Activated T-helper 17 cell treated with anti-CD3 and anti-CD28 coated beads, Interleukin-2, amount 50 U/mL, for 72 hours (primary cell): Measurements from ENCODE around the gene INAVA. TPM values are rescaled to one million over a fixed set of nuclear protein-coding genes. Genes with fewer than 3 reads are reported as not detected.
A peak's percentile ranks its signal among the peaks of the same experiment; 100 is the strongest.
"Not testable (repeated sequence)": the region's sequence is repeated elsewhere in the genome, so short reads cannot be mapped to it uniquely, and the experiment has no call there.

Experiments
- ATAC-seq: fragments of 150-1000 bp; cut with Tn5 transposase; replicated peaks from 2 replicates; pipeline ENCODE4 v1.10.0; 2021; ENCODE audit warnings: mild to moderate bottlenecking, moderate library complexity
- H3K27ac Mint-ChIP-seq: one replicate; pipeline ENCODE4 v1.8.0; 2022; ENCODE audit warnings: mixed read lengths
- H3K27me3 Mint-ChIP-seq: one replicate; pipeline ENCODE4 v1.8.0; 2022; ENCODE audit warnings: mixed read lengths
- H3K36me3 Mint-ChIP-seq: one replicate; pipeline ENCODE4 v1.8.0; 2022; ENCODE audit warnings: low read depth, mild to moderate bottlenecking, mixed read lengths
- H3K4me1 Mint-ChIP-seq: one replicate; pipeline ENCODE4 v1.8.0; 2022; ENCODE audit warnings: mixed read lengths
- H3K4me3 Mint-ChIP-seq: one replicate; pipeline ENCODE4 v1.8.0; 2022; ENCODE audit warnings: mild to moderate bottlenecking, mixed read lengths
- H3K9me3 Mint-ChIP-seq: one replicate; pipeline ENCODE4 v1.8.0; 2022; ENCODE audit warnings: mixed read lengths
- total RNA-seq, 2 donors: library from RNA; stranded (reverse); gene quantifications; one replicate each; pipeline ENCODE4 v1.2.3, GENCODE V29; 2022

INAVA gene
- total RNA-seq, 2 donors from 2014 or later = 0.13 to 0.19 TPM

DNA sequence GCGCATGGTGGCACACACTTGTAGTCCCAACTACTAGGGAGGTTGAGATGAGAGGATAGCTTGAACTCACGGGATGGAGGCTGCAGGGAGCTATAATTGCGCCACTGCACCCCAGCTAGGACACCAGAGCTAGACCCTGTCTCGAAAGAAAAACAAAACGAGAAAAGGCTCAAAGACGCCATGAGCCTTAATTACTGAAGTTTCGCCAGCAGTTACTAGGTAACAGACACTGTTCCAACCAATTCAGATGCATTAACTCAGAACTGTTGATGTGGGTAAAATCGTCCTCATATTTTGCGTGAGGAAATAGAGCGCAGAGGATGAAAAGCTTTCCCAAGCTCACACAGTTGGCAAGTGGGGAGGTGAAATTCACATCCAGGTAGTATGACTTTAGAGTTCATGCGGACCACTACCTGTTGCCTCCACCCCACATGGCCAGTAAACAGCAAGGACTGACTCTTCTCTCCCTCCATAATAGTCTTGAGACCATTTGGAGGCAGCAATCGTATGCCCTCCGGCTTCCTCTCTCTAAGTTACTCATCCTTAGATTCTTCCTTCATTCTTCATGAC lies 40.1 kb downstream of the INAVA start:
- Mint-ChIP-seq H3K27me3 (peaks cover 11% of the 10 kb centered on the region), H3K4me1 (peaks cover 2% of the 10 kb centered on the region), H3K27ac (no peak overlapping the region), H3K4me3 (no peak overlapping the region), H3K36me3 (no peaks in the 10 kb centered on the region), H3K9me3 (peaks cover 10% of the 10 kb centered on the region)
- ATAC-seq = no peak

DNA sequence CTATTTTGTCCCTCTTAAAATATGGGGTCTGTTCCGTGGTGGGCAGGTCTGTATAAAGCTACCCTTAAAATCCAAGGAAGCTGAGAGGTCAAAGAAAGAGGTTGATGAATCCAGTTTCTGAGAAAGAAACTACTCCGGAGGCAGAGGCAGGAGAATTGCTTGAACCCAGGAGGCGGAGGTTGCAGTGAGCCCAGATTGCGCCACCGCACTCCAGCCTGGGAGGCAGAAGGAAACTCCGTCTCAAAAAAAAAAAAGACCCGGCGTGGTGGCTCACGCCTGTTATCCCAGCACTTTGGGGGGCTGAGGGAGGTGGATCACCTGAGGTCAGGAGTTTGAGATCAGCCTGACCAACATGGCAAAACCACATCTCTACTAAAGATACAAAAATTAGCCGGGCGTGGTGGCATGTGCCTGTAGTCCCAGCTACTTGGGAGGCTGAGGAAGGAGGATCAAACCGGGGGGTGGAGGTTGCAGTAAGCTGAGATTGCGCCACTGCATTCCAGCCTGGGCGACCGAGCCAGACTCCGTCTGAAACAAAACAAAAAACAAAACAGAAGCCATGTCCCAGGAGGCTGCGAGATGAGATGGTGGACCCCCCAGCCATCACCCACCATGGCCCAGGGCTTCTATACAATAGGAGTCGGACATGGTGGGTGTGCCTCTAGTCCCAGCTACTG lies 40.7 kb downstream of the INAVA start:
- not testable (repeated sequence) for ATAC-seq, H3K9me3 Mint-ChIP-seq, H3K36me3 Mint-ChIP-seq, H3K4me3 Mint-ChIP-seq, H3K27ac Mint-ChIP-seq, H3K4me1 Mint-ChIP-seq
- peaks cover 11% of the 10 kb centered on the region for H3K27me3 Mint-ChIP-seq

DNA sequence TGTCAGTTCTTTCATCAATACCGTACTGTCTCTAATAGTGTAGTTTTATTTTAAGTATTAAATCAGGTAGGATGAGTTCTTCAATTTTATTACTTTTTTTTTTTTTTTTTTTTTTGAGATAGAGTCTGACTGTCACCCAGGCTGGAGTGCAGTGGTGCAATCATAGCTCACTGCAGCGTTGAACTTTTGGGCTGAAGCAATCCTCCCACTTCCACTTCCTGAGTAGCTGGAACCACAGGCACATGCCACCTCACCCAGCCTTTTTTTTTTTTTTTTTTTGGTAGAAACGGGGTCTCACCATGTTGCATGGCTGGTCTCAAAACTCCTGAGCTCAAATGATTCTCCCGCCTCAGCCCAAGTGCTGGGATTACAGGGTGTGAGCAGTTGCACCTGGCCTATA lies 44.3 kb downstream of the INAVA start:
- no peaks in the 10 kb centered on the region for H3K9me3 Mint-ChIP-seq
- H3K27ac Mint-ChIP-seq = no peak overlapping the region
- H3K36me3 Mint-ChIP-seq = no peaks in the 10 kb centered on the region
- ATAC-seq = no peak
- no peaks in the 10 kb centered on the region for H3K27me3 Mint-ChIP-seq
- no peaks in the 10 kb centered on the region for H3K4me1 Mint-ChIP-seq
- H3K4me3 Mint-ChIP-seq = no peak overlapping the region

DNA sequence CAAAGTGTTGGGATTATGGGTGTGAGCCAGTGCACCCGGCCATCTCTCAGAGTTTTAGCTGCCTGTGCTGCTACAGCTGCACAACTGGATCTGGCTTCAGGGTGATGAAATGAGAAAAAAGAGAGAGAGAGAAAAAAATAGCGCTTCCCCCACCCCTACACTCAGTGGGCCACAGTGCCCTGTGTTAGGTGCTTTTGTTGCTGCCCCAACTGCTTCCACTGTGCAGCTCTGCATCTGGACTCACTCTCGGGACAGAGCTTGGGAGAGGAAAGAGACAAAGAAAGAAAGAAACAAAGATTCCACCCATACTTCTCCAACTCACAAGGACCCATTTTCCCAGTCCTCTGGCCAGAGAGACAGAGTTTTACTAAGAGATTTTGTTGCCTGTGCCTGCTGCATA lies 50.4 kb downstream of the INAVA start:
- H3K9me3 Mint-ChIP-seq = peaks cover 10% of the 10 kb centered on the region
- no peaks in the 10 kb centered on the region for H3K4me1 Mint-ChIP-seq
- no peaks in the 10 kb centered on the region for H3K36me3 Mint-ChIP-seq
- ATAC-seq = no peak
- no peak overlapping the region for H3K27ac Mint-ChIP-seq
- peaks cover 8% of the 10 kb centered on the region for H3K27me3 Mint-ChIP-seq
- no peak overlapping the region for H3K4me3 Mint-ChIP-seq

- H3K27me3 Mint-ChIP-seq = peaks cover 8% of the 10 kb centered on the region
- peaks cover 10% of the 10 kb centered on the region for H3K9me3 Mint-ChIP-seq
- no peak for ATAC-seq
- no peaks in the 10 kb centered on the region for H3K4me1 Mint-ChIP-seq
- H3K36me3 Mint-ChIP-seq = no peaks in the 10 kb centered on the region
- no peak overlapping the region for H3K4me3 Mint-ChIP-seq
- no peak overlapping the region for H3K27ac Mint-ChIP-seq
Measured at GRCh38 chr1:200947059-200947566, 52.4 kb downstream of the INAVA start.

DNA sequence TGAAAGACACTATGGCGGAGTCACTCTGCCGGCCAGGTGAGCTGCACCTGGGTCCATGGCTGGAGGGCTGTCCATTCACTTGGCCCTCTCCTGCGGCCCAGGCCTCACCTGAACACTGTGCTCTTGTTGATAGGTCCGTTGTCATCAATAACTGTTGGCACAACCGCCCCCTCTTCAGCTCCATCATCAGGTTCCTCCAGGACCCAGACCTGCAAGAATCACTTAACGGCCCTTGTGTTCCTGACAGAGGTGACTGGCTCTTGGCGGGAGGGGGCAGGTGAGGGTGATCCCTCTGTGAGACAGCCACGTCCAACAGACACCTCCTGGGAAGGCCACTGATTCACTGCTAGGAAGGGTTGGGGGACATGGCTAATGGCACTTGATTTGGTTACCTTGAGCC lies 54.9 kb downstream of the INAVA start:
- Mint-ChIP-seq H3K9me3 (peaks cover 10% of the 10 kb centered on the region), H3K27ac (no peak overlapping the region), H3K36me3 (no peaks in the 10 kb centered on the region), H3K4me1 (no peaks in the 10 kb centered on the region), H3K27me3 (peaks cover 8% of the 10 kb centered on the region), H3K4me3 (no peak overlapping the region)
- ATAC-seq = no peak

- H3K27ac Mint-ChIP-seq = no peak overlapping the region
- ATAC-seq = no peak
- no peaks in the 10 kb centered on the region for H3K36me3 Mint-ChIP-seq
- H3K9me3 Mint-ChIP-seq = peaks cover 10% of the 10 kb centered on the region
- H3K4me3 Mint-ChIP-seq = no peak overlapping the region
- peaks cover 8% of the 10 kb centered on the region for H3K27me3 Mint-ChIP-seq
- H3K4me1 Mint-ChIP-seq = no peaks in the 10 kb centered on the region
Measured at GRCh38 chr1:200951016-200951415, 56.3 kb downstream of the INAVA start.

DNA sequence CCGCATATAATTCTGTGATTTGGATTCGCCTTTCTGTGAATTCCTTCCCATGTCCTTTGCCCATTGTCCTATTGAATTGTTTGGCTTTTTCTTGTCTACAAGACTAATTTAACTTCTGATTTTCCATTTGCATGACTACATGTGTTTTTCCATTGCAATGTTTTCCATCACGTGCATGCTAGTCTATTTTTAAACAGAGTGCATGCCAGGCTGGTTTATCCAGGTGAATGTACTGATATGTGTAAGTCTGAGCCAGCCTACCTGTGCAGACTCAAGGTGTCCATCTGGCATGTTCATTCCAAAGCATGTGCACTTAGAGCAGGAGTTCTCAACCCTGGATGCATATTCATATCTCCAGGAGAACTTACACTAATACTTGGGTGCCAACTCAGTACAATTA lies 59.7 kb downstream of the INAVA start:
- no peak for ATAC-seq
- no peak overlapping the region for H3K4me3 Mint-ChIP-seq
- H3K27ac Mint-ChIP-seq = no peak overlapping the region
- no peaks in the 10 kb centered on the region for H3K4me1 Mint-ChIP-seq
- H3K27me3 Mint-ChIP-seq = no peaks in the 10 kb centered on the region
- H3K9me3 Mint-ChIP-seq = no peaks in the 10 kb centered on the region
- no peaks in the 10 kb centered on the region for H3K36me3 Mint-ChIP-seq

- no peaks in the 10 kb centered on the region for H3K27me3 Mint-ChIP-seq
- peaks cover 8% of the 10 kb centered on the region for H3K4me1 Mint-ChIP-seq
- H3K4me3 Mint-ChIP-seq = no peak overlapping the region
- ATAC-seq = no peak
- H3K9me3 Mint-ChIP-seq = no peaks in the 10 kb centered on the region
- H3K27ac Mint-ChIP-seq = no peak overlapping the region
- no peaks in the 10 kb centered on the region for H3K36me3 Mint-ChIP-seq
Measured at GRCh38 chr1:200958597-200958996, 63.9 kb downstream of the INAVA start.

GRCh38 chr1:200959411-200959921 lies 64.8 kb downstream of the INAVA start:
- H3K9me3 Mint-ChIP-seq = no peaks in the 10 kb centered on the region
- H3K27ac Mint-ChIP-seq = no peak overlapping the region
- no peaks in the 10 kb centered on the region for H3K36me3 Mint-ChIP-seq
- no peak overlapping the region for H3K4me3 Mint-ChIP-seq
- no peak for ATAC-seq
- no peaks in the 10 kb centered on the region for H3K27me3 Mint-ChIP-seq
- peaks cover 10% of the 10 kb centered on the region for H3K4me1 Mint-ChIP-seq

GRCh38 chr1:200960236-200960947 lies 65.7 kb downstream of the INAVA start:
- no peak for ATAC-seq
- no peaks in the 10 kb centered on the region for H3K27me3 Mint-ChIP-seq

GRCh38 chr1:200960948-200961340 lies 66.2 kb downstream of the INAVA start:
- ATAC-seq = no peak
- Mint-ChIP-seq H3K9me3 (no peaks in the 10 kb centered on the region), H3K27me3 (no peaks in the 10 kb centered on the region), H3K27ac (no peak overlapping the region), H3K4me1 (peaks cover 10% of the 10 kb centered on the region), H3K36me3 (no peaks in the 10 kb centered on the region), H3K4me3 (no peak overlapping the region)

More at GRCh38 chr1:200960236-200960947, 65.7 kb downstream of the INAVA start:
- Mint-ChIP-seq H3K36me3 (no peaks in the 10 kb centered on the region), H3K27ac (no peak overlapping the region), H3K4me1 (peaks cover 10% of the 10 kb centered on the region), H3K4me3 (no peak overlapping the region), H3K9me3 (no peaks in the 10 kb centered on the region)

GRCh38 chr1:200962151-200962550 lies 67.5 kb downstream of the INAVA start:
- H3K36me3 Mint-ChIP-seq, H3K4me1 Mint-ChIP-seq, ATAC-seq, H3K9me3 Mint-ChIP-seq, H3K27me3 Mint-ChIP-seq, H3K4me3 Mint-ChIP-seq, H3K27ac Mint-ChIP-seq: not testable (repeated sequence)

DNA sequence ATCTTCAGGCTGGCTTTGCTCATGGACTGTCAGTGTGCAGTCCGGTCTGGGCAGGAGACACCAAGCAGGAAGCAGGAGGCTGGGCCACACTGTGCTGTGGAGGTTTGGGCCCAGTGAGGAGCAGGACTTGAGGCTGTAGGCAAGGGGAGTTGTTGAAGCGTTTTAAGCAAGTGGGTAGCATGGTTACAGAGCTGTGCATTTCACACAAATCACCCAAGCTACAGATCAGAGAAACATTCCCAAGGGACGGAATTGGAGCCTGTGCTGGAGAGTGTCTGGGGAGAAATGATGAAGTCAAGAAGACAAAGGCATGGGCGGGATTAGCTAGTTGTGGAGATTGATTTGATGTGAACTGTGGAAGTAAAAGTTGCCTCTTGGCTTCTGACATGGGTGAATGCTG lies 67.9 kb downstream of the INAVA start:
- ATAC-seq = no peak
- Mint-ChIP-seq H3K27me3 (no peaks in the 10 kb centered on the region), H3K36me3 (no peaks in the 10 kb centered on the region), H3K27ac (no peak overlapping the region), H3K4me1 (peaks cover 10% of the 10 kb centered on the region), H3K4me3 (no peak overlapping the region), H3K9me3 (no peaks in the 10 kb centered on the region)

DNA sequence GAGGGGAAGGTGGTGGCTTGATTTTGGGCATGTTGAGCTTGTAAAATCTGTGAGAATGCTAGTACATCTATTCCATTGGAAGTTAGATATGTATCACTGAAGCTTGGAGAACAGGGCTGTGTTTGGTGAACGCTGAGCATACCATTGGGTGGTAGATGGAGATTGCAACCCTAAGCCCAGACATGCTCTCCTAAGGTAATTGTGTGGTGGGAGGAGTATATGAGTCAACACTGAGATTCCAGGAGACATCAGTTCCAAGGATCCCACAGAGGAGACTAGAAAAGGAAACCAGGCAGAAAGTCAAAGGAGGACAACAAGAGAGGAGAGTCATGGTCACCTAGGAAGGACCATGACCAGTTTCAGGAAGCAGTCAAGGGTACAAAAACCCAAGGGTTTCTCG lies 68.4 kb downstream of the INAVA start:
- Mint-ChIP-seq H3K9me3 (no peaks in the 10 kb centered on the region), H3K27ac (no peak overlapping the region), H3K36me3 (no peaks in the 10 kb centered on the region), H3K4me3 (no peak overlapping the region), H3K27me3 (no peaks in the 10 kb centered on the region), H3K4me1 (peaks cover 10% of the 10 kb centered on the region)
- ATAC-seq = peak; percentile 9
